H1 (cell line): ENCODE results near the gene COL21A1. TPM values are rescaled to one million over a fixed set of nuclear protein-coding genes. Genes with fewer than 3 reads are reported as not detected.

ENCODE experiments used
- CTCF ChIA-PET: fragments of 300-600 bp; sonication (Branson Sonifier 250); formaldehyde crosslinking; loops from one replicate; lab custom pipeline; 2021; ENCODE audit not compliant: partially characterized antibody; lab: Charles Lee
- POLR2A ChIA-PET: fragments of 300-600 bp; sonication (Branson Sonifier 250); formaldehyde crosslinking; loops from one replicate; lab custom pipeline; 2021; ENCODE audit warnings: inconsistent platforms; ENCODE audit not compliant: partially characterized antibody; lab: Charles Lee
- DNase-seq, 2 experiments: peaks; one replicate each; pipeline versions ENCODE4 v3.0.0 to v3.0.0-alpha.2; 2010 to 2022; ENCODE audit warnings: low spot score in 2 of 2, low read depth in 1 of 2, mixed read lengths in 1 of 2
- FAIRE-seq: peaks from 2 replicates; lab custom pipeline; 2011; peaks lifted over from hg19 to GRCh38; lab: Jason Lieb, UNC
- H2AFZ ChIP-seq: 2 replicates; pipeline ENCODE4 v1.8.1; 2012; ENCODE audit warnings: low read length, inconsistent platforms
- H2AK5ac ChIP-seq: 2 replicates; pipeline ENCODE4 v1.6.1; 2013; ENCODE audit warnings: low read depth, low read length
- H2BK120ac ChIP-seq: replicated peaks from 2 replicates; pipeline ENCODE3; 2013; ENCODE audit warnings: low read depth, low read length, inconsistent platforms
- H2BK12ac ChIP-seq: 2 replicates; pipeline ENCODE4 v1.6.1; 2013; ENCODE audit warnings: low read depth, low read length
- H2BK15ac ChIP-seq: 2 replicates; pipeline ENCODE4 v1.6.1; 2013; ENCODE audit warnings: low read length
- H2BK20ac ChIP-seq: 2 replicates; pipeline ENCODE4 v1.6.1; 2013; ENCODE audit warnings: low read length
- H2BK5ac ChIP-seq: 2 replicates; pipeline ENCODE4 v1.6.1; 2013; ENCODE audit warnings: low read depth, low read length
- H3K14ac ChIP-seq: 2 replicates; pipeline ENCODE4 v1.6.1; 2013; ENCODE audit warnings: inconsistent platforms; ENCODE audit not compliant: insufficient read length
- H3K18ac ChIP-seq: 2 replicates; pipeline ENCODE4 v1.6.1; 2013; ENCODE audit warnings: low read length; ENCODE audit errors: extremely low read depth
- H3K23ac ChIP-seq: 2 replicates; pipeline ENCODE4 v1.6.1; 2013; ENCODE audit warnings: inconsistent platforms; ENCODE audit not compliant: insufficient read length
- H3K23me2 ChIP-seq: 2 replicates; pipeline ENCODE4 v1.6.1; 2013; ENCODE audit warnings: low read depth, low read length
- H3K27ac ChIP-seq: 2 replicates; pipeline ENCODE4 v1.6.1; 2011; ENCODE audit warnings: low read depth, low read length, inconsistent platforms
- H3K27me3 ChIP-seq, 4 experiments: replicated peaks in 1 of 4; 1 replicate in 1 of 4; 2 replicates in 3 of 4; pipeline versions ENCODE4 v1.6.1 to v1.8.1; 2011 to 2013; ENCODE audit warnings: low read length in 3 of 4, mild to moderate bottlenecking in 3 of 4, inconsistent platforms in 2 of 4, mixed read lengths in 2 of 4, moderate library complexity in 1 of 4; ENCODE audit not compliant: control insufficient read depth in 3 of 4, insufficient read depth in 3 of 4; ENCODE audit errors: extremely low read depth in 1 of 4
- H3K36me3 ChIP-seq, 4 experiments: 2 replicates each; pipeline versions ENCODE4 v1.6.1 to v1.8.1; 2011 to 2013; ENCODE audit warnings: mild to moderate bottlenecking in 4 of 4, low read length in 3 of 4, moderate library complexity in 2 of 4, control low read depth in 1 of 4, inconsistent platforms in 1 of 4; ENCODE audit not compliant: insufficient read depth in 4 of 4, control insufficient read depth in 2 of 4
- H3K4ac ChIP-seq: replicated peaks from 2 replicates; pipeline ENCODE3; 2013; ENCODE audit warnings: low read length, low read depth, mixed read lengths, inconsistent platforms; ENCODE audit not compliant: insufficient read length
- H3K4me1 ChIP-seq, 4 experiments: replicated peaks in 1 of 4; 1 replicate in 1 of 4; 2 replicates in 3 of 4; pipeline versions ENCODE4 v1.6.1 to v1.8.1; 2011 to 2013; ENCODE audit warnings: low read length in 3 of 4, inconsistent platforms in 2 of 4, mixed read lengths in 1 of 4; ENCODE audit not compliant: insufficient read depth in 4 of 4, control insufficient read depth in 3 of 4
- H3K4me2 ChIP-seq, 2 experiments: 2 replicates each; pipeline versions ENCODE4 v1.6.1 to v1.8.1; 2011 to 2013; ENCODE audit warnings: low read depth in 2 of 2, low read length in 2 of 2, control low read depth in 1 of 2, inconsistent platforms in 1 of 2, mild to moderate bottlenecking in 1 of 2; ENCODE audit not compliant: insufficient read depth in 1 of 2
- H3K4me3 ChIP-seq, 4 experiments: fragments of 200-600, 300-600 bp in 1 of 4; sonication (generic), shearing (Covaris generic), sonication (Bioruptor Twin) in 1 of 4; 2 replicates each; pipeline versions ENCODE4 v1.5.1 to v1.8.1; 2011 to 2016; ENCODE audit warnings: low read length in 4 of 4, low read depth in 3 of 4, control low read depth in 2 of 4, inconsistent platforms in 2 of 4, mild to moderate bottlenecking in 2 of 4, mixed read lengths in 1 of 4, moderate library complexity in 1 of 4; ENCODE audit not compliant: insufficient read depth in 2 of 4; ENCODE audit errors: extremely low read depth in 1 of 4
- H3K56ac ChIP-seq: replicated peaks from 2 replicates; pipeline ENCODE3; 2013; ENCODE audit warnings: low read depth, mild to moderate bottlenecking, mixed read lengths, low read length, inconsistent platforms; ENCODE audit not compliant: insufficient read length
- H3K79me1 ChIP-seq: 2 replicates; pipeline ENCODE4 v1.6.1; 2013; ENCODE audit warnings: low read depth, low read length, control low read depth
- H3K79me2 ChIP-seq, 2 experiments: 2 replicates each; pipeline versions ENCODE4 v1.6.1 to v1.8.1; 2012 to 2013; ENCODE audit warnings: low read length in 2 of 2, mild to moderate bottlenecking in 2 of 2, inconsistent platforms in 1 of 2; ENCODE audit not compliant: insufficient read depth in 2 of 2, control insufficient read depth in 1 of 2
- H3K9ac ChIP-seq, 4 experiments: replicated peaks in 1 of 4; 1 replicate in 1 of 4; 2 replicates in 3 of 4; pipeline versions ENCODE4 v1.6.1 to v1.8.1; 2011 to 2013; ENCODE audit warnings: low read depth in 3 of 4, low read length in 3 of 4, control low read depth in 2 of 4, mild to moderate bottlenecking in 2 of 4, moderate library complexity in 2 of 4, inconsistent platforms in 1 of 4; ENCODE audit errors: extremely low read depth in 1 of 4
- H3K9me3 ChIP-seq, 2 experiments: 2 replicates each; pipeline versions ENCODE4 v1.6.1 to v1.8.1; 2012 to 2013; ENCODE audit warnings: mild to moderate bottlenecking in 2 of 2, moderate library complexity in 2 of 2, control low read depth in 1 of 2, inconsistent platforms in 1 of 2, low read depth in 1 of 2, low read length in 1 of 2, mixed read lengths in 1 of 2; ENCODE audit not compliant: insufficient read depth in 2 of 2
- H4K20me1 ChIP-seq, 2 experiments: replicated peaks in 1 of 2; 2 replicates each; pipeline versions ENCODE3 to v1.8.1; 2011 to 2013; ENCODE audit warnings: inconsistent platforms in 2 of 2, low read length in 2 of 2, mild to moderate bottlenecking in 1 of 2; ENCODE audit not compliant: insufficient read depth in 2 of 2, control insufficient read depth in 1 of 2
- H4K5ac ChIP-seq: 2 replicates; pipeline ENCODE4 v1.6.1; 2013; ENCODE audit warnings: low read length, low read depth, mixed read lengths, inconsistent platforms; ENCODE audit not compliant: insufficient read length
- H4K8ac ChIP-seq: 2 replicates; pipeline ENCODE4 v1.8.0; 2013; ENCODE audit warnings: mild to moderate bottlenecking, moderate library complexity, low read length, inconsistent platforms; ENCODE audit not compliant: insufficient read depth; ENCODE audit errors: extremely low read depth
- H4K91ac ChIP-seq: replicated peaks from 2 replicates; pipeline ENCODE3; 2013; ENCODE audit warnings: low read length, mixed read lengths, inconsistent platforms; ENCODE audit not compliant: insufficient read length
- ASH2L ChIP-seq: fragments of 200-600, 300-600 bp; sonication (generic); IDR thresholded peaks from one replicate; pipeline ENCODE4 v1.7.1; 2017; ENCODE audit warnings: low read length
- MAX ChIP-seq: IDR thresholded peaks from 2 replicates; pipeline ENCODE4 v1.6.1; 2012; ENCODE audit warnings: inconsistent platforms
- POLR2A ChIP-seq, 2 experiments: IDR thresholded peaks; 1 replicate in 1 of 2; 2 replicates in 1 of 2; pipeline ENCODE4 v1.6.1; 2011; ENCODE audit warnings: low read depth in 2 of 2, low read length in 2 of 2, mild to moderate bottlenecking in 2 of 2; ENCODE audit errors: control extremely low read depth in 1 of 2
- RAD21 ChIP-seq, 2 experiments: IDR thresholded peaks in 1 of 2; conservative IDR thresholded peaks in 1 of 2; 2 replicates each; pipeline ENCODE4 v1.6.1; 2011; ENCODE audit warnings: low read depth in 2 of 2, low read length in 2 of 2, improper control_type of control experiment in 1 of 2, inconsistent platforms in 1 of 2, mild to moderate bottlenecking in 1 of 2, moderate library complexity in 1 of 2
- RBBP5 ChIP-seq: IDR thresholded peaks from 2 replicates; pipeline ENCODE4 v1.7.1; 2012; ENCODE audit warnings: low read depth, mild to moderate bottlenecking, inconsistent platforms, low read length, moderate library complexity, borderline replicate concordance
- ZNF274 ChIP-seq: IDR thresholded peaks from 2 replicates; pipeline ENCODE4 v1.7.0; 2012; ENCODE audit warnings: low read length, borderline replicate concordance; ENCODE audit errors: extremely low read depth
- WGBS, 2 experiments: shearing (Covaris generic) in 1 of 2; methylation state at CpG; one replicate each; pipeline versions ENCODE4 v1.1.6 to v1.1.7; 2013 to 2015; ENCODE audit warnings: low lambda C conversion rate in 2 of 2, mixed read lengths in 2 of 2, inconsistent platforms in 1 of 2, low coverage in 1 of 2, missing lambda C conversion rate in 1 of 2; ENCODE audit not compliant: insufficient replicate concordance in 2 of 2, insufficient coverage in 1 of 2, insufficient read length in 1 of 2; ENCODE audit errors: extremely low coverage in 1 of 2, missing lambda C conversion rate in 1 of 2; 5-methylcytosine and 5-hydroxymethylcytosine counted together
- polyA plus RNA-seq, 7 experiments: library from polyadenylated mRNA; depleted of rRNA in 3 of 7; stranded (reverse) in 5 of 7; unstranded in 2 of 7; fragments of >200 nt in 5 of 7; fragments of 200-250 nt in 2 of 7; gene quantifications; 1 replicate in 5 of 7; 2 replicates in 1 of 7; 4 replicates in 1 of 7; pipeline versions ENCODE4 v1.2.1 to v1.2.3, GENCODE V29; 2011 to 2013; ENCODE audit warnings: missing spikeins in 2 of 7, mixed read lengths in 2 of 7
- total RNA-seq: library from RNA; stranded (reverse); fragmentation: NEBNext Ultra II Directional; extraction: Animal tissue kit (Norgen Biotek cat#: 25700); gene quantifications from 2 replicates; pipeline ENCODE4 v1.2.1, GENCODE V29; 2021

COL21A1 gene
- total and polyA plus RNA-seq, 2 of the 8 experiments (the other 6 are each of a cell fraction or from before 2014, with no cell fraction given): 1.6 to 3.4 TPM

DNA sequence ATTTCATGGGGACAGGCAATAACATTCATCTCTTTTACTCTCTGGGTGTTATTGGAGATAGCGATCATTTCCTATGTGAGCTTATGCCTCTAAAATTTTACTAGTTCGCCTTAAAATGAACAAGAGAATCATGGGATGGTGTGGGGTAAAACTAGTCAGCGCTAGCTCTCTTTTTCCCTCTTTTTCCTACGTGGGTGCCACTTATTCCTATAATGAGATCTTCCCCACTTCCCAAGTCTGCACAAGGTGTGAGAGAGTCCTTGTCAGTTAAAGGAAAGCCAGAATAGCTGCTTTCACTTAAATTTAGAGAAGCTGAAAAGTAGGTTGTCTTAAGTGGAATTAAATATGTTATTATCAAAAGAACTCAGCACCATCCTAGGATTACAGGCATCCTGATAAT, 198.8 kb downstream of the COL21A1 start:
- CTCF ChIA-PET: interaction anchor here (0.8 to 1.4 kb wide), 3 partner anchors 11 to 65 kb away, joined by 3 to 4 read pairs (median 3); no protein-coding TSS in a partner anchor
- POLR2A ChIA-PET: no interaction called here
- H4K91ac ChIP-seq: no peak overlapping the region
- TF ChIP-seq POLR2A (IDR thresholded peaks at IDR 0.05; ENCODE audit: control extremely low read depth in 1 of 2, low read depth in 2 of 2, low read length in 2 of 2) (no peak), RAD21 (IDR thresholded peaks at IDR 0.05 in 1 of 2, conservative IDR thresholded peaks at IDR 0.05 in 1 of 2; ENCODE audit: low read depth in 2 of 2, low read length in 2 of 2) (no peak), RBBP5 (no peak), ZNF274 (no peak), ASH2L (no peak), MAX (no peak)

More for the DNA sequence above, 198.8 kb downstream of the COL21A1 start:
- FAIRE-seq (no peak), DNase-seq (no peak)
- Histone ChIP-seq H2BK5ac (no peak overlapping the region), H4K20me1 (no peaks in the 10 kb centered on the region), H3K4me2 (no peak overlapping the region), H2AK5ac (no peak overlapping the region), H2BK20ac (no peak overlapping the region), H3K23ac (no peak overlapping the region), H3K9me3 (no peaks in the 10 kb centered on the region), H3K79me1 (no peaks in the 10 kb centered on the region), H3K18ac (no peak overlapping the region), H3K4me3 (no peak overlapping the region), H2AFZ (peak overlapping the region; percentile 77; the same call in 1 of the 2 replicates), H4K5ac (no peak overlapping the region), H3K14ac (no peak overlapping the region), H3K27me3 (no peaks in the 10 kb centered on the region), H3K23me2 (no peaks in the 10 kb centered on the region; the same call in 1 of the 2 replicates), H2BK15ac (no peak overlapping the region), H3K79me2 (no peaks in the 10 kb centered on the region), H3K4ac (no peak overlapping the region), H2BK12ac (no peak overlapping the region), H3K56ac (no peak overlapping the region), H4K8ac (no peak overlapping the region), H2BK120ac (no peak overlapping the region), H3K36me3 (no peaks in the 10 kb centered on the region), H3K4me1 (no peaks in the 10 kb centered on the region), H3K9ac (no peak overlapping the region), H3K27ac (no peak overlapping the region)
- WGBS, 2 experiments: 90% methylated on average over 4 of the region's 4 CpGs; no CpG with 5 or more reads in 1 of the 2 experiments
